HepG2 (cell line): ENCODE results near the gene ARHGAP26. TPM values are rescaled to one million over a fixed set of nuclear protein-coding genes. Genes with fewer than 3 reads are reported as not detected.

Experiments
- FIP1L1 ChIP-seq: fragments of 200-400 bp; formaldehyde crosslinking; IDR thresholded peaks from 2 replicates; pipeline ENCODE4 v1.6.1; 2018; ENCODE audit warnings: low read depth, mild to moderate bottlenecking, low read length, moderate library complexity, borderline replicate concordance; ENCODE audit not compliant: insufficient read depth
- FOXK2 ChIP-seq: fragments of 450-650 bp; IDR thresholded peaks from 2 replicates; pipeline ENCODE4 v1.6.1; 2016
- GTF3A ChIP-seq: sonication (generic); formaldehyde crosslinking; conservative IDR thresholded peaks from 2 replicates; pipeline ENCODE4 v1.4.0; 2020; ENCODE audit warnings: mild to moderate bottlenecking, missing genetic modification reagents
- HNF4A ChIP-seq: sonication (generic); formaldehyde crosslinking; IDR thresholded peaks from 2 replicates; pipeline ENCODE4 v1.4.0; 2020; ENCODE audit warnings: missing genetic modification reagents
- ISL2 ChIP-seq: sonication (generic); formaldehyde crosslinking; IDR thresholded peaks from 2 replicates; pipeline ENCODE4 v1.5.0; 2020; ENCODE audit warnings: missing genetic modification reagents
- MIER2 ChIP-seq: IDR thresholded peaks from 2 replicates; pipeline ENCODE4 v1.6.1; 2016; ENCODE audit warnings: missing biosample characterization, missing genetic modification reagents
- ONECUT2 ChIP-seq: sonication (generic); formaldehyde crosslinking; IDR thresholded peaks from 2 replicates; pipeline ENCODE4 v1.4.0; 2020; ENCODE audit warnings: missing genetic modification reagents
- RBM22 ChIP-seq: fragments of 200-400 bp; formaldehyde crosslinking; optimal IDR thresholded peaks from 2 replicates; pipeline ENCODE3; 2017; ENCODE audit warnings: mild to moderate bottlenecking, low read length, moderate library complexity
- RORA ChIP-seq: sonication (generic); formaldehyde crosslinking; IDR thresholded peaks from 2 replicates; pipeline ENCODE4 v1.5.0; 2020; ENCODE audit warnings: mild to moderate bottlenecking, missing genetic modification reagents, moderate library complexity
- SATB2 ChIP-seq: sonication (generic); formaldehyde crosslinking; IDR thresholded peaks from 2 replicates; pipeline ENCODE4 v1.5.0; 2020; ENCODE audit warnings: missing genetic modification reagents
- SIX1 ChIP-seq: sonication (generic); formaldehyde crosslinking; IDR thresholded peaks from 2 replicates; pipeline ENCODE4 v1.4.0; 2020; ENCODE audit warnings: missing genetic modification reagents, borderline replicate concordance
- SRSF1 ChIP-seq: fragments of 200-400 bp; formaldehyde crosslinking; optimal IDR thresholded peaks from 2 replicates; pipeline ENCODE3; 2017; ENCODE audit warnings: mild to moderate bottlenecking, low read depth, low read length, moderate library complexity
- TCF7L2 ChIP-seq: IDR thresholded peaks from 2 replicates; pipeline ENCODE4 v1.6.1; 2011; ENCODE audit warnings: mild to moderate bottlenecking, low read depth, low read length, moderate library complexity
- U2AF1 ChIP-seq: fragments of 200-400 bp; formaldehyde crosslinking; optimal IDR thresholded peaks from 2 replicates; pipeline ENCODE3; 2017; ENCODE audit warnings: mild to moderate bottlenecking, low read depth, low read length
- ZBTB42 ChIP-seq: sonication (generic); formaldehyde crosslinking; IDR thresholded peaks from 2 replicates; pipeline ENCODE4 v1.5.0; 2020; ENCODE audit warnings: mild to moderate bottlenecking, missing genetic modification reagents
- ZNF501 ChIP-seq: sonication (generic); formaldehyde crosslinking; IDR thresholded peaks from 2 replicates; pipeline ENCODE4 v1.5.1; 2020; ENCODE audit warnings: mild to moderate bottlenecking, moderate library complexity, missing genetic modification reagents
- ZNF614 ChIP-seq: IDR thresholded peaks from 2 replicates; pipeline ENCODE4 v1.6.1; 2018; ENCODE audit warnings: missing biosample characterization, missing genetic modification reagents, inconsistent platforms, borderline replicate concordance
- ZNF776 ChIP-seq: sonication (generic); formaldehyde crosslinking; IDR thresholded peaks from 2 replicates; pipeline ENCODE4 v1.4.0; 2020; ENCODE audit warnings: mild to moderate bottlenecking, missing genetic modification reagents
- ZZZ3 ChIP-seq: sonication (generic); formaldehyde crosslinking; IDR thresholded peaks from 2 replicates; pipeline ENCODE4 v1.4.0; 2020; ENCODE audit warnings: missing genetic modification reagents, mild to moderate bottlenecking, borderline replicate concordance
- polyA plus RNA-seq, 8 experiments: library from polyadenylated mRNA; depleted of rRNA in 3 of 8; stranded (reverse) in 7 of 8; unstranded in 1 of 8; fragments of >200 nt; fragmentation: Illumina TruSeq in 4 of 8; extraction: Trizol in 4 of 8; gene quantifications; 2 replicates each; pipeline versions ENCODE4 v1.2.1 to v1.2.3, GENCODE V29; 2011 to 2016; ENCODE audit warnings: low read depth in 4 of 8, missing spikeins in 1 of 8, mixed read lengths in 1 of 8; ENCODE audit not compliant: insufficient read depth in 1 of 8
- total RNA-seq, 5 experiments: library from RNA; depleted of rRNA; stranded (reverse); fragments of >200 nt; fragmentation: Illumina TruSeq; extraction: Trizol; gene quantifications; 2 replicates each; pipeline ENCODE4 v1.2.3, GENCODE V29; 2016; ENCODE audit warnings: low read depth in 1 of 5
- TF ChIP-seq, protein P1 (sequence below): sonication (generic); formaldehyde crosslinking; IDR thresholded peaks from 2 replicates; pipeline ENCODE4 v1.4.0; 2020; ENCODE audit warnings: mild to moderate bottlenecking, low read depth, missing genetic modification reagents
- TF ChIP-seq, protein P2 (sequence below): sonication (generic); formaldehyde crosslinking; IDR thresholded peaks from 2 replicates; pipeline ENCODE4 v1.9.0; 2021; ENCODE audit warnings: missing genetic modification reagents, borderline replicate concordance
- TF ChIP-seq, protein P3 (sequence below): sonication (generic); formaldehyde crosslinking; IDR thresholded peaks from 2 replicates; pipeline ENCODE4 v1.5.1; 2020; ENCODE audit warnings: missing genetic modification reagents, mild to moderate bottlenecking, borderline replicate concordance
- TF ChIP-seq, protein P4 (sequence below), 2 experiments: fragments of 450-650 bp in 1 of 2; sonication (generic) in 1 of 2; formaldehyde crosslinking; IDR thresholded peaks; 2 replicates each; pipeline versions ENCODE4 v1.5.0 to v1.8.0; 2020 to 2022; ENCODE audit warnings: mild to moderate bottlenecking in 1 of 2, missing genetic modification reagents in 1 of 2

The ARHGAP26 gene
- total and polyA plus RNA-seq, 2 of the 13 experiments (the other 11 are each of a cell fraction or from before 2014, with no cell fraction given) = 9.6 to 18.2 TPM

DNA sequence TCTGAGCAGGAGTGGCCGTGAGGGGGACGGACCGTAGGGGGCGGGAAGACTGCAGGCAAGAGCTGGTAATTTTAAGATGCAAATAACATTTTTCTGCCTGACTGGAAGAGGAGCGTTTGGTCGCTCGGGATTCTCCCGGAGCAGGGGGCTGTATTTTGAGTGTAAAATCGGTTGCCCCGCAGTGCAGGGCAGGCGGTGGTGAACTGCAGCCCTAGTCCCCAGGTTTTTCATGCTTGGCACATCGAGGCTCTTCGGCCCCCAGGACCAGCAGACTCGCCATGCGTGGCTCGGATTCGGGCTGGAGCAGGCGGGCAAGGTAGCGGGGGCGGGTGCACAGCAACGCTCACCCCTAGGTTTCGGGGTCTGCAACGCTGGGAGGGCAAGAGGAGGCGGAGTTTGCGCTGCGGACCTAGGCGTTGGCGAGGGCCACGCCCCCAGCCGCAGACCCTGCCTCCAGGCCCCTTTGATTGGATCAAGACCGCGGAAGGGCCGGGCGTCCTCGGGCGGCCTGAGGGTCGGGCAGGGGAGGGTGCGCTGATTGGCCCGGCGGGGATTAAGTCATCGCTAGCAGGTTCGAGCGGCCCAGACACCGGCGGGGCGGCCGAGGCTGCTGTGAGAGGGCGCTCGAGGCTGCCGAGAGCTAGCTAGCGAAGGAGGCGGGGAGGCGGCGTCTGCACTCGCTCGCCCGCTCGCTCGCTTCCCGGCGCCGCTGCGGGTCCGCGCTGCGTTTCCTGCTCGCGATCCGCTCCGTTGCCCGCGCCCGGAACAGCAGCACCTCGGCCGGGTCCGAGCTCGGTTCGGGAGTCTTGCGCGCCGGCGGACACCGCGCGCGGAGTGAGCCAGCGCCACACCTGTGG is at the start of gene ARHGAP26 (continued):
- TF ChIP-seq TCF7L2 (no peak), FOXK2 (no peak), RORA (CRISPR knock-in tag) (no peak), MIER2 (CRISPR knock-in tag) (no peak), FIP1L1 (no peak), GTF3A (CRISPR knock-in tag) (no peak), ZZZ3 (CRISPR knock-in tag) (no peak), U2AF1 (no peak), ZNF776 (CRISPR knock-in tag) (peak; percentile 5; the same call in 1 of the 2 replicates), ISL2 (no peak), SATB2 (CRISPR knock-in tag) (no peak), SIX1 (no peak), ZNF614 (CRISPR knock-in tag) (no peak), SRSF1 (no peak), RBM22 (no peak), ONECUT2 (CRISPR knock-in tag) (no peak), HNF4A (CRISPR knock-in tag) (peak; percentile 3; the same call in 1 of the 2 replicates), ZNF501 (CRISPR knock-in tag) (peak; percentile 74; the same call in 1 of the 2 replicates), ZBTB42 (CRISPR knock-in tag) (no peak)
- TF ChIP-seq, protein P1, sequence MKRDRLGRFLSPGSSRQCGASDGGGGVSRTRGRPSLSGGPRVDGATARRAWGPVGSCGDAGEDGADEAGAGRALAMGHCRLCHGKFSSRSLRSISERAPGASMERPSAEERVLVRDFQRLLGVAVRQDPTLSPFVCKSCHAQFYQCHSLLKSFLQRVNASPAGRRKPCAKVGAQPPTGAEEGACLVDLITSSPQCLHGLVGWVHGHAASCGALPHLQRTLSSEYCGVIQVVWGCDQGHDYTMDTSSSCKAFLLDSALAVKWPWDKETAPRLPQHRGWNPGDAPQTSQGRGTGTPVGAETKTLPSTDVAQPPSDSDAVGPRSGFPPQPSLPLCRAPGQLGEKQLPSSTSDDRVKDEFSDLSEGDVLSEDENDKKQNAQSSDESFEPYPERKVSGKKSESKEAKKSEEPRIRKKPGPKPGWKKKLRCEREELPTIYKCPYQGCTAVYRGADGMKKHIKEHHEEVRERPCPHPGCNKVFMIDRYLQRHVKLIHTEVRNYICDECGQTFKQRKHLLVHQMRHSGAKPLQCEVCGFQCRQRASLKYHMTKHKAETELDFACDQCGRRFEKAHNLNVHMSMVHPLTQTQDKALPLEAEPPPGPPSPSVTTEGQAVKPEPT (CRISPR knock-in tag) = no peak
- TF ChIP-seq, protein P2, sequence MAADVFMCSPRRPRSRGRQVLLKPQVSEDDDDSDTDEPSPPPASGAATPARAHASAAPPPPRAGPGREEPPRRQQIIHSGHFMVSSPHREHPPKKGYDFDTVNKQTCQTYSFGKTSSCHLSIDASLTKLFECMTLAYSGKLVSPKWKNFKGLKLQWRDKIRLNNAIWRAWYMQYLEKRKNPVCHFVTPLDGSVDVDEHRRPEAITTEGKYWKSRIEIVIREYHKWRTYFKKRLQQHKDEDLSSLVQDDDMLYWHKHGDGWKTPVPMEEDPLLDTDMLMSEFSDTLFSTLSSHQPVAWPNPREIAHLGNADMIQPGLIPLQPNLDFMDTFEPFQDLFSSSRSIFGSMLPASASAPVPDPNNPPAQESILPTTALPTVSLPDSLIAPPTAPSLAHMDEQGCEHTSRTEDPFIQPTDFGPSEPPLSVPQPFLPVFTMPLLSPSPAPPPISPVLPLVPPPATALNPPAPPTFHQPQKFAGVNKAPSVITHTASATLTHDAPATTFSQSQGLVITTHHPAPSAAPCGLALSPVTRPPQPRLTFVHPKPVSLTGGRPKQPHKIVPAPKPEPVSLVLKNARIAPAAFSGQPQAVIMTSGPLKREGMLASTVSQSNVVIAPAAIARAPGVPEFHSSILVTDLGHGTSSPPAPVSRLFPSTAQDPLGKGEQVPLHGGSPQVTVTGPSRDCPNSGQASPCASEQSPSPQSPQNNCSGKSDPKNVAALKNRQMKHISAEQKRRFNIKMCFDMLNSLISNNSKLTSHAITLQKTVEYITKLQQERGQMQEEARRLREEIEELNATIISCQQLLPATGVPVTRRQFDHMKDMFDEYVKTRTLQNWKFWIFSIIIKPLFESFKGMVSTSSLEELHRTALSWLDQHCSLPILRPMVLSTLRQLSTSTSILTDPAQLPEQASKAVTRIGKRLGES (CRISPR knock-in tag) = no peak
- TF ChIP-seq, protein P3, sequence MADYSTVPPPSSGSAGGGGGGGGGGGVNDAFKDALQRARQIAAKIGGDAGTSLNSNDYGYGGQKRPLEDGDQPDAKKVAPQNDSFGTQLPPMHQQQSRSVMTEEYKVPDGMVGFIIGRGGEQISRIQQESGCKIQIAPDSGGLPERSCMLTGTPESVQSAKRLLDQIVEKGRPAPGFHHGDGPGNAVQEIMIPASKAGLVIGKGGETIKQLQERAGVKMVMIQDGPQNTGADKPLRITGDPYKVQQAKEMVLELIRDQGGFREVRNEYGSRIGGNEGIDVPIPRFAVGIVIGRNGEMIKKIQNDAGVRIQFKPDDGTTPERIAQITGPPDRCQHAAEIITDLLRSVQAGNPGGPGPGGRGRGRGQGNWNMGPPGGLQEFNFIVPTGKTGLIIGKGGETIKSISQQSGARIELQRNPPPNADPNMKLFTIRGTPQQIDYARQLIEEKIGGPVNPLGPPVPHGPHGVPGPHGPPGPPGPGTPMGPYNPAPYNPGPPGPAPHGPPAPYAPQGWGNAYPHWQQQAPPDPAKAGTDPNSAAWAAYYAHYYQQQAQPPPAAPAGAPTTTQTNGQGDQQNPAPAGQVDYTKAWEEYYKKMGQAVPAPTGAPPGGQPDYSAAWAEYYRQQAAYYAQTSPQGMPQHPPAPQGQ (CRISPR knock-in tag) = no peak
- TF ChIP-seq, protein P4, sequence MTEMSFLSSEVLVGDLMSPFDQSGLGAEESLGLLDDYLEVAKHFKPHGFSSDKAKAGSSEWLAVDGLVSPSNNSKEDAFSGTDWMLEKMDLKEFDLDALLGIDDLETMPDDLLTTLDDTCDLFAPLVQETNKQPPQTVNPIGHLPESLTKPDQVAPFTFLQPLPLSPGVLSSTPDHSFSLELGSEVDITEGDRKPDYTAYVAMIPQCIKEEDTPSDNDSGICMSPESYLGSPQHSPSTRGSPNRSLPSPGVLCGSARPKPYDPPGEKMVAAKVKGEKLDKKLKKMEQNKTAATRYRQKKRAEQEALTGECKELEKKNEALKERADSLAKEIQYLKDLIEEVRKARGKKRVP (CRISPR knock-in tag; IDR thresholded peaks at IDR 0.05) = no peak
